NOMO-1 (cell line): Measurements from ENCODE around the gene ITGB7.
A peak's percentile ranks its signal among the peaks of the same experiment; 100 is the strongest.
"Not testable (repeated sequence)": the region's sequence is repeated elsewhere in the genome, so short reads cannot be mapped to it uniquely, and the experiment has no call there.

ENCODE experiments used
- DNase-seq, 2 experiments: peaks; one replicate each; lab custom pipeline; 2025; ENCODE audit not compliant: unreplicated experiment in 2 of 2; lab: John Stamatoyannopoulos, UW

ITGB7 gene

DNA sequence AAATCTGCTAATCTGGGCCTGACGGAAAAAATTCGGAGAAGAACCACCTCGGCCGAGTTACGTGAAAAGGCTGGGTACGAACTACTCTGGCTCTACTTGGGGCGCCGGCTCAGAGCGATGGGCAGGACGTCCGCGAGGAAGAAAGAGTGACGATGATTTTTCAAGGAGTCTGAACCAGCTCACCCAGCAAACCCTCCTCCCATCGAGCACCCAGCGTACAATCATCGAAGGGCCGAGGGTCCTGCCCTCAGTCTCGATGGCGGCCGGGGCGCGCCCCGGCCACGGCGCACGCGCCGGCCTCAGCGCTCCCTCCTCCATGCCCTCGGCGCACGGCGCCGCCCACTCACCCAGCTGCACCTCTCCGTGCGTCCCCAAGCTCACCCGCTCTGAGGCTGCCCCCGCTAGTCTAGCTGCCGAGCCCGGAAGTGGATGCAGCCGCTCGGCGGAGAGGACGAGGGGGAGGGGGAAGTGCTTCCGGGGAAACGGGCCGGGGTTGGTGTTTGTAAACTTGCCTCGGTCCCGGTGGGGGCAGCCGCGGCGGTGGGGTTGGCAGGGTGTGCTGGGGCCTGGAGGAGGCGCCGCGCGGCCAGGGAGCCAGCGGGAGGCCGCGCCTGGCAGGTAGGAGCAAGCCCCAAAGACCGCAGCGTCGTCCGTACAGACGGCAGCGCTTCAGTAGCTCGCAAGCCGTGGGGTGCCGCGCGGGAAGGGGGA is 26.7 kb downstream of the ITGB7 start, which contains the start of the genes CSAD and ZNF740:
CSAD (minus strand) TSS at position 706 of the 711 bp plus-strand sequence. CDS start 7,455 bp downstream, outside the sequence.
ZNF740 (plus strand) TSS at position 503 of the 711 bp plus-strand sequence. CDS start 1,262 bp downstream, outside the sequence.
- peak; percentile 94 to 96 for DNase-seq

DNA sequence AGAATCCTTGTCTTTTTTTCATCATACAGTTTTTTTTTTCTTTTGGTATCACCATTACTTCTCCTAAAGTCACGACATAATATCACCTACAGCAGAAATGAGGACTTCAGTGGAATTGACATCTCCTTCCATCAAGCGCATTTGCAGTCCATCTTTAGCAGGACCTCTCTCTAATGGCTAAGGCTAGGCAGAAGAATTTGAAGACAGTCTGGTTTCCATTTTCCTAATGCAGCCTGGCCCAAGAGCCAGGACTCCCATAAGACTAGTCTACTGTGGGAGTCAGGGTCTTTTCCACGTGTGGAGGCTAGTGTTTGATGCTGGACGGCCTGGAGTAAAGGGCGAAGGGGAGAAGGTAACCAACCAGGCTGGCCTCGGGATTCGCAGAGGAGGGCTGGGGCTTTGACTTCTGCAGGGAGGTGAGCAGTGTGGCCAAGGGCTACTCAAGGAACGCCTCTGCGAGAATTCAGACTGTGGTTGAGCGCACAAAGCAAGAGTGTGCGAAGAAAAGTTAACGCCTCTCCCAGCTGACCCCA is 27.3 kb downstream of the ITGB7 start:
- peak in 1 of 2 experiments; percentile 44 for DNase-seq

DNA sequence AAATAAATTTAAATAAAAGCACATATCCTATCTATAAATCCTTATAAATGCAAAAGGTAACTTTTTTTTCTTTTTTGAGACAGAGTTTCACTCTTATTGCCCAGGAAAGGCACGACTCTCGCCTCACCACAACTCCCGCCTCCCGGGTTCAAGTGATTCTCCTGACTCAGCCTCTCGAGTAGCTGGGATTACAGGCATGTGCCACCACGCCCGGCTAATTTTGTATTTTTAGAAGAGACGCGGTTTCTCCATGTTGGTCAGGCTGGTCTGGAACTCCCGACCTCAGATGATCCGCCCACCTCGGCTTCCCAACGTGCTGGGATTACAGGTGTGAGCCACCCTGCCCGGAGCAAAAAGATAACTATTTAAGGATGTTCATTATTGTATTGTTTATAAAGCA is 28.2 kb downstream of the ITGB7 start:
- DNase-seq, result not testable (repeated sequence)

DNA sequence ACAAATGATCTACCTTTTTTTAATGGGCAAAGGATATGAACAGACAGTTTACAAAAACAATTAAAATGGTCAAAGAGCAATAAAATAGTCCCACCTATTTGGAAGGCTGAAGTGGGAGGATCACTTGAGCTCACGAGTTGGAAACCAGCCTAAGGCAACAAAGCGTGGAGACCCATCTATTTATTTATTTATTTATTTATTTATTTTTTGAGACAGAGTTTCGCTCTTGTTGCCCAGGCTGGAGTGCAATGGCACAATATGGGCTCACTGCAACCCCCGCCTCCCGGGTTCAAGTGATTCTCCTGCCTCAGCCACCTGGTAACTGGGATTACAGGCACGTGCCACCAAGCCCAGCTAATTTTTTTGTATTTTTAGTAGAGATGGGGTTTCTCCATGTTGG is 29.6 kb downstream of the ITGB7 start:
- DNase-seq, result not testable (repeated sequence)

GRCh38 chr12:53176750-53177149 is 30.3 kb downstream of the ITGB7 start:
- DNase-seq, result no peak

DNA sequence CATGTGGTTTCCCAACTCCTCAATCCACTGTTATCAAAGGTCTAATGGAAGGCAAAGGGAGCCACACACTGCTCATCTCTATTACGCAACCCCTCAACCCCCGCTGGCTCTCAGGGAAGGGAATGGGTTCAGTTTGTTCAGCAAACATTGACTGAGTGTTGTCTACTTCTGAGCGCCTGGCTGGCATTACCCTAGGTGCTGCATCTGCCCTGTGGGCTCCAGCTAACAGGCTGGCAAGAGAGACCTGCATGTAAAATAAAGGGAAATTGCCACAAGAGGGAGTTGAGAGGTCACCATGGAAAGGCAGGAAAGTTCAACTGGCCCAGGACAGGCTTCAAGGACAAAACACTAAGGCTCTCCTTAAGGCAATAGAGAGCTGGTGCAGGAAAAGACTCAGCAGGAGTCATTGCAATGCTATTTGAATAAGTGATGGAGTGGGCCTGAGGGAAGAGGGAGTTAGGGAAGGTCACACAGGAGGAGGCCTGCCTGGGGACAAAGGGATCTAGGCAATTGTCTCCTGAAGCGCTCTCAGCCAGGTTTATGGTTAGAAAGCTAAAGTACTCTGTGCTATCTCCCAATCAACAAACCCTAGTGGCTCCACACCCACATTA is 32.1 kb downstream of the ITGB7 start:
- DNase-seq, result peak in 1 of 2 experiments; percentile 10

DNA sequence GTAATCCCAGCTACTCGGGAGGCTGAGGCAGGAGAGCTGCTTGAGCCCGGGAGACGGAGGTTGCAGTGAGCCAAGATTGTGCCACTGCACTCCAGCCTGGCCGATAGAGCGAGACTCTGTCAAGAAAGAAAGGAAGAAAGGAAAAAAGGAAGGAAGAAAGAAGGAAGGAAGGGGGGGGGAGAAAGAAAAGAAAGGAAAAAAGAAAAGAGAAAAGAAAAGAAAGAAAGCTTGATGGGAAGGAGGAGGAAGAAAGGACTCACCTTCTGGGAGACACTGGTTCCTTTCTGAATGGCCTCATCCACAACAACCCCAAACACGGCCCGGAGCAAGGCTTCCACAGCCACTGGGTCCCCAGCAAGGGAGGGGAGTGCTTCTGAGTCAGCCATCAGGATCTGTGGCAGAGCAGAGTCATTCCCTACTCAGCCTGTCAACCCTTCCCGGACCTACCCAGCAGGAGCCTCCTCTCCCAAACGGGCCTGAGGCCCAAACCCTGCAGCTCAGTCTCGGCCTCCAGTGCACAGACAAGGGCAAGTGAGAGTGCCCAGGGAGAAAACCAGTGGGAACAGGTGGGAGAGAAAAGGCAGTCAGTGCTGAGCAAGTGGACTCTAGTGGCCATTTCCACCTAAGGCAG is 33.9 kb downstream of the ITGB7 start:
- DNase-seq, result no peak

DNA sequence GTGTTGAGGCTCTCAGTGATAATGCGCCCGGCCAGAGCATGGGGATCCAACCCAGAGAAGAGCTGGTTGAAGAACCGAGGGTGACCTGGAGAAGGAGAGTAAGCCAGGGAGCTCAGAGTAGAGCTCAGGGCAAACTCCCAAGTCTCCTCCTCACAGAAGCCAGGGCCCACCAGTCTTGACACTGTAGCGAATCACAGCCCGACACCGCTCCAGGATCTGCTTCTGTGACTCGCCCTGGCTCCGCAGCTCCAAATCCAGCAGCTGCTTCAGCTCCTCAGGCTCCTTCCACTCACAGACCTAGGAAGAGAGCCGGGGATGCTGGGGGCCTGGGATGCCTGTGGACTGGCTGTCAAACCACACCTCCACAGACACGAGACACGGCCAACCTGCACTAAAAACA is 34.7 kb downstream of the ITGB7 start:
- DNase-seq, result no peak

DNA sequence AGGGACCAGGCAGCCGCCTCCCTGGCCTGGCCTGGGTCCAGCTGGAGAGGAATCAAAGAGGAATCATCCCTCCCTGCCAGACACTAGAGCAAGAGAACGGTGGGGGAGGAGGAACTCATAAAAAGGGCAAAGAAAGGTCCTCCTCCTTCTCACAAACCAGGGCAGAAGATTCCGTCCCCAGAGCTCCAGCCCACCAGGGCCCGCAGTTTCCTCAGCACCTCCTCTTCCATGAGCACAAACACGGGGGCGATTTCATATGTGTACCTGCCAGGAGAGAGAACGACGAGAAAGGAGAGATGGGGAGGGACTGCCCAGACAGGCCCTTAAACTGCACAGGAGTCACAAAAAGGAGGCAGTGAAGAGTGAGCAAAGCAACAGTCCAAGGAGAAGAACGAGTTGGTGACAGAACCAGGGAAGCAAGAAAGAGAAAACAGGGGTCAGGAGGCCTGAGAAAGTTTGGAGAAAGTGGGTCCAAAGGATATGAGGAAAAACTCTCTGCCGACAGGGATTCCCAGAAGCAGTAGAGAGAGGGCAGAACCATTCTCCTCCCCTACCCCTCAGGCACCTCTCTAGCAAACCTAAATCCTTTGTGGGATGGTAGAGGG is 35.2 kb downstream of the ITGB7 start:
- no peak for DNase-seq

- no peak for DNase-seq
These were observed 36.0 kb downstream of the ITGB7 start for GRCh38 chr12:53170876-53171724.

GRCh38 chr12:53170215-53170614 is 36.8 kb downstream of the ITGB7 start:
- no peak for DNase-seq

GRCh38 chr12:53169644-53170043 is 37.4 kb downstream of the ITGB7 start:
- no peak for DNase-seq

DNA sequence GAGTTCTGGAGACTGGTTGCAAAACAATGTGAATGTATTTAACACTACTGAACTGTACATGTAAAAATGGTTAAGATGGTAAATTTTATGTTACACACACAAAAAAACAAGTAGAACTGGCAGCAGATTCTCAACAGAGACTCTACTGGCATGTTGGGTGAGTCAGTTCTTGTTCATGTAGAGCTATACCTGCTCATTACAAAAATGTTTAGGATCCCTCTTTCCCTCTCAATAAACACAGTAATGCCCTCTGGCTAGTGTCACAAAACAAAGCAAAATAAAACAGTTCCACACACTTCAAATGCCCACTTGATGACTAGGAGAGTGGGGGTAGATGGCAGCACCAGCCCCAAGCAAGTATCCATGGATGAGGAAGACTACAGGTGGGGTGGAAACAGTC is 40.2 kb downstream of the ITGB7 start:
- no peak for DNase-seq

GRCh38 chr12:53163008-53163407 is 44.0 kb downstream of the ITGB7 start:
- not testable (repeated sequence) for DNase-seq

GRCh38 chr12:53161119-53161911 is 45.7 kb downstream of the ITGB7 start:
- DNase-seq, result no peak

DNA sequence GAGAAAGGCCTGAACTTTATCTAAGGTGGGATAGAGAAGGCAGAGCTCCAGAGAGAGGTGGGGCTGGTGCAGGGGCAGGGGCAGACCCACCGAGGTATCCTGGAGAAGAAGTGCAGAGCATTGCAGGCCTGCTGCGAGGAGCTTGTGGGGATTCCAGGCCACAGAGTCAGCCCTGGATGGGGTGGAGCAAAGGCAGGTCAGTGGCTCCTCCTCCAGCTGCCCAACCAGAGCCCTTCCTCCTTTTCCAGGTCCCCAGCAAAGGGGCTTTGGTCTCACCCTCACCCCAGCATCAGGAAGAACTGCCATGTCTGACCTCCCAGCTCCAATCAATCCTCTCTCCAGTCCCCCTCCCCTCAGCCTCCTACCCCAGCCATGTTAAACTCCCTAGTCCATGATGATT is 46.4 kb downstream of the ITGB7 start:
- DNase-seq, result no peak

DNA sequence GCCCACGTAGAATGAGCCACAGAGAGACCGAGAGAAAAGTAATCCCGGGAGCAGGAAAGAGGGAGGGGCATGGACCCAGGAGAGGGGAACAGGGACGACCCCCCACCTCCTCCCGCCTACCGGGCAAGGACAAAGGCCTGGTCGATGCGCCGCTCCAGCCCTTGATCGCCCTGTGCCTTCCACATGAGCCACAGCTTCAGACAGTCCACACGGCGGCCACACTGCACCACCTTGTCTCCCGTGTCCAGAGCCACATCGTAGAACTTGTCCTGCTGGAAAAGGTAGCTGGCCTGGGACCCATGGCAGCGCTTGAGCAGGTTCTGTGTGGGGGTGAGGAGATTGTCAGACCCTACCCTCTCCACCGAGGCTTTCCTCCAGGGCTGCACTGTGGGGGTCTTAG is 47.1 kb downstream of the ITGB7 start:
- DNase-seq, result no peak

GRCh38 chr12:53159195-53159839 is 47.7 kb downstream of the ITGB7 start:
- peak; percentile 50 to 60 for DNase-seq

GRCh38 chr12:53152390-53152789 is 54.7 kb downstream of the ITGB7 start:
- no peak for DNase-seq
